ENCODE data around the gene EHMT1.

DNA sequence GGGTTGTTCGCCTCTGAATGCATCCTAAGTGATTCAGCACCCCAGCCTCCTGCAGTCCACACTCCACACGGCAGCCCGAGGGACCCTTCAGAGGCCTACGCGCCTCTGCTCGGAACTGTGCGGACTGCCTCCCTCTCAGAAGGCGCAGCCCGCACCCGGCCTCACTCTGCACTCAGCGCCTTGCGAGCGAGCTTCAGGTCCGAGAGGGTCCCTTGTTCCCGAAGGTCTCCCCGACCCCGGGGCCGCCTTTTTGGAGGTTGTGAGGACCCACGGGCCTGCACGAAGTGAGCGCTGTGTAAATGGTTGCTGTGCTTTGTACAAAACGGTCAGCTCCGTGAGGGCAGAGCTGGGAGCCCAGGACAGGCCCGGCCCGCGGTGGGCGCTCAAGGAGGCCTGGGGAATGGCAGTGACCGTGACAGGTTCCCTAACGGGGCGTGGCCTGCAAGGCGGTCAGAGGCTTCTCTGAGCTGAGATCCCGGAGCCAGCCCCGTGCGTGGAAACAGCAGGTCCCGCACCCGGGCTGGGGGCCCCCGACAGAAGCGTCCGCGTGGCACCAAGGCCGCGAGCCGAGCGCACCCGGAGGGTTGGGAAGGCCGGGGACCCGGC is 258.1 kb downstream of the EHMT1 start:
- TF ChIP-seq, protein P1, sequence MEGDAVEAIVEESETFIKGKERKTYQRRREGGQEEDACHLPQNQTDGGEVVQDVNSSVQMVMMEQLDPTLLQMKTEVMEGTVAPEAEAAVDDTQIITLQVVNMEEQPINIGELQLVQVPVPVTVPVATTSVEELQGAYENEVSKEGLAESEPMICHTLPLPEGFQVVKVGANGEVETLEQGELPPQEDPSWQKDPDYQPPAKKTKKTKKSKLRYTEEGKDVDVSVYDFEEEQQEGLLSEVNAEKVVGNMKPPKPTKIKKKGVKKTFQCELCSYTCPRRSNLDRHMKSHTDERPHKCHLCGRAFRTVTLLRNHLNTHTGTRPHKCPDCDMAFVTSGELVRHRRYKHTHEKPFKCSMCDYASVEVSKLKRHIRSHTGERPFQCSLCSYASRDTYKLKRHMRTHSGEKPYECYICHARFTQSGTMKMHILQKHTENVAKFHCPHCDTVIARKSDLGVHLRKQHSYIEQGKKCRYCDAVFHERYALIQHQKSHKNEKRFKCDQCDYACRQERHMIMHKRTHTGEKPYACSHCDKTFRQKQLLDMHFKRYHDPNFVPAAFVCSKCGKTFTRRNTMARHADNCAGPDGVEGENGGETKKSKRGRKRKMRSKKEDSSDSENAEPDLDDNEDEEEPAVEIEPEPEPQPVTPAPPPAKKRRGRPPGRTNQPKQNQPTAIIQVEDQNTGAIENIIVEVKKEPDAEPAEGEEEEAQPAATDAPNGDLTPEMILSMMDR (IDR thresholded peaks at IDR 0.05; ENCODE audit: insufficient read depth, low read length, poor library complexity, severe bottlenecking), result no peak
- TF ChIP-seq EZH2phosphoT487 (conservative IDR thresholded peaks at IDR 0.05; ENCODE audit: low read length), result no peak

All from SU-DHL-6 (cell line).